ENCODE data around the gene STXBP6.

- TF ChIP-seq EZH2phosphoT487 (IDR thresholded peaks at IDR 0.05; ENCODE audit: low read depth) = no peak
- no peak for TF ChIP-seq CTCF (IDR thresholded peaks at IDR 0.05; ENCODE audit: low read depth, low read length)
These were observed 16.6 kb downstream of the STXBP6 start for GRCh38 chr14:25033358-25033757.
